OCI-LY3 (cell line): ENCODE results near the gene EPHA5.

Source experiments
- H2AFZ ChIP-seq: fragments of 200-600, 300-600 bp; shearing (Covaris generic); 2 replicates; pipeline ENCODE4 v1.6.0; 2014; ENCODE audit warnings: antibody characterized with exemption, low read depth, low read length
- H3K27ac ChIP-seq: fragments of 200-600, 300-600 bp; sonication (generic); 2 replicates; pipeline ENCODE4 v1.5.1; 2014; ENCODE audit warnings: mild to moderate bottlenecking, low read length, moderate library complexity, mixed read lengths
- H3K27me3 ChIP-seq: fragments of 200-600, 300-600 bp; sonication (generic); 2 replicates; pipeline ENCODE4 v1.6.1; 2014; ENCODE audit warnings: low read depth, low read length, mixed read lengths
- H3K36me3 ChIP-seq: fragments of 200-600, 300-600 bp; sonication (generic); replicated peaks from 2 replicates; pipeline ENCODE3; 2014; ENCODE audit warnings: low read depth, low read length, mixed read lengths
- H3K4me1 ChIP-seq: fragments of 300-600, 200-600 bp; sonication (generic); 2 replicates; pipeline ENCODE4 v1.6.1; 2014; ENCODE audit warnings: low read length, mixed read lengths
- H3K4me2 ChIP-seq: fragments of 200-600, 300-600 bp; sonication (generic); 2 replicates; pipeline ENCODE4 v1.6.1; 2014; ENCODE audit warnings: low read length, mixed read lengths
- H3K4me3 ChIP-seq: fragments of 300-600, 200-600 bp; sonication (generic); 2 replicates; pipeline ENCODE4 v1.5.1; 2014; ENCODE audit warnings: antibody characterized with exemption, mild to moderate bottlenecking, low read length, moderate library complexity
- H3K79me2 ChIP-seq: fragments of 300-600, 200-600 bp; shearing (Covaris generic); 2 replicates; pipeline ENCODE4 v1.6.1; 2014; ENCODE audit warnings: mild to moderate bottlenecking, low read length, mixed read lengths
- H3K9ac ChIP-seq: fragments of 300-600, 200-600 bp; shearing (Covaris generic); 2 replicates; pipeline ENCODE4 v1.6.0; 2014; ENCODE audit warnings: mild to moderate bottlenecking, low read length, moderate library complexity
- H3K9me3 ChIP-seq: fragments of 200-600, 300-600 bp; shearing (Covaris generic); 2 replicates; pipeline ENCODE4 v1.6.1; 2014; ENCODE audit warnings: low read length, mixed read lengths; ENCODE audit not compliant: insufficient read depth
- H4K20me1 ChIP-seq: fragments of 200-600, 300-600 bp; sonication (generic); 2 replicates; pipeline ENCODE4 v1.6.1; 2016; ENCODE audit warnings: low read length, mixed read lengths; ENCODE audit not compliant: insufficient read depth
- EZH2phosphoT487 ChIP-seq: fragments of 200-600 bp; shearing (Covaris generic); IDR thresholded peaks from 2 replicates; pipeline ENCODE4 v1.6.1; 2018; ENCODE audit warnings: antibody characterized with exemption, mixed run types, low read depth
- TF ChIP-seq, protein P1 (sequence below): fragments of 200-600, 300-600 bp; sonication (generic); IDR thresholded peaks from 2 replicates; pipeline ENCODE4 v1.5.1; 2014; ENCODE audit warnings: antibody characterized with exemption, low read length, low read depth

The EPHA5 gene

GRCh38 chr4:65515646-65516045, 154.6 kb downstream of the EPHA5 start:
- H3K4me3 ChIP-seq = no peak overlapping the region
- H3K4me2 ChIP-seq = no peak overlapping the region
- TF ChIP-seq, protein P1, sequence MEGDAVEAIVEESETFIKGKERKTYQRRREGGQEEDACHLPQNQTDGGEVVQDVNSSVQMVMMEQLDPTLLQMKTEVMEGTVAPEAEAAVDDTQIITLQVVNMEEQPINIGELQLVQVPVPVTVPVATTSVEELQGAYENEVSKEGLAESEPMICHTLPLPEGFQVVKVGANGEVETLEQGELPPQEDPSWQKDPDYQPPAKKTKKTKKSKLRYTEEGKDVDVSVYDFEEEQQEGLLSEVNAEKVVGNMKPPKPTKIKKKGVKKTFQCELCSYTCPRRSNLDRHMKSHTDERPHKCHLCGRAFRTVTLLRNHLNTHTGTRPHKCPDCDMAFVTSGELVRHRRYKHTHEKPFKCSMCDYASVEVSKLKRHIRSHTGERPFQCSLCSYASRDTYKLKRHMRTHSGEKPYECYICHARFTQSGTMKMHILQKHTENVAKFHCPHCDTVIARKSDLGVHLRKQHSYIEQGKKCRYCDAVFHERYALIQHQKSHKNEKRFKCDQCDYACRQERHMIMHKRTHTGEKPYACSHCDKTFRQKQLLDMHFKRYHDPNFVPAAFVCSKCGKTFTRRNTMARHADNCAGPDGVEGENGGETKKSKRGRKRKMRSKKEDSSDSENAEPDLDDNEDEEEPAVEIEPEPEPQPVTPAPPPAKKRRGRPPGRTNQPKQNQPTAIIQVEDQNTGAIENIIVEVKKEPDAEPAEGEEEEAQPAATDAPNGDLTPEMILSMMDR = no peak
- no peak for TF ChIP-seq EZH2phosphoT487
- H3K4me1 ChIP-seq = no peaks in the 10 kb centered on the region
- no peaks in the 10 kb centered on the region for H3K79me2 ChIP-seq
- no peak overlapping the region for H3K27ac ChIP-seq
- no peak overlapping the region for H2AFZ ChIP-seq
- no peaks in the 10 kb centered on the region for H4K20me1 ChIP-seq
- no peaks in the 10 kb centered on the region for H3K9me3 ChIP-seq
- H3K9ac ChIP-seq = no peak overlapping the region
- no peaks in the 10 kb centered on the region for H3K27me3 ChIP-seq
- H3K36me3 ChIP-seq = no peaks in the 10 kb centered on the region

DNA sequence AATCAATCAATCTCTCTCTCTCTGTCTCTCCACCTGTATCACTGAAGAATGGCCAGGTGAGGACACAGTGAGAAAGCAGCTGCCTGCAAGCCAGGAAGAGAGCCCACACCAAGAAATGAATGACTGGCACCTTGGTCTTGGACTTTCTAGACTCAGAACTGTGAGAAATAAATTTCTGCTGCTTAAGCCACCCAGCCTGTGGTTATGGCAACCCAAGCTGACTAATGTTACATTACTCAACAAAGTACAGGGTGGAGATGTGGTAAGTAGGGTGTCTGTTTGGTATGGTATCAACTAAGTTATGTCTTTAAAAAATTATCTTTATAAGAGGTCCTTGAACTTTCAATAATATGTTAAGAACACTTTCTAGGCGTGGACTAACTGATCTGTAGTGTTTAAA, 159.3 kb downstream of the EPHA5 start:
- H3K27me3 ChIP-seq = no peaks in the 10 kb centered on the region
- H2AFZ ChIP-seq = no peak overlapping the region
- no peak overlapping the region for H3K4me3 ChIP-seq
- H3K27ac ChIP-seq = no peak overlapping the region
- H3K9ac ChIP-seq = no peak overlapping the region
- H3K9me3 ChIP-seq = no peaks in the 10 kb centered on the region
- no peak overlapping the region for H3K4me2 ChIP-seq
- H3K79me2 ChIP-seq = no peaks in the 10 kb centered on the region
- TF ChIP-seq EZH2phosphoT487 = no peak
- TF ChIP-seq, protein P1 = no peak
- H3K4me1 ChIP-seq = no peaks in the 10 kb centered on the region
- H4K20me1 ChIP-seq = no peaks in the 10 kb centered on the region
- no peaks in the 10 kb centered on the region for H3K36me3 ChIP-seq

DNA sequence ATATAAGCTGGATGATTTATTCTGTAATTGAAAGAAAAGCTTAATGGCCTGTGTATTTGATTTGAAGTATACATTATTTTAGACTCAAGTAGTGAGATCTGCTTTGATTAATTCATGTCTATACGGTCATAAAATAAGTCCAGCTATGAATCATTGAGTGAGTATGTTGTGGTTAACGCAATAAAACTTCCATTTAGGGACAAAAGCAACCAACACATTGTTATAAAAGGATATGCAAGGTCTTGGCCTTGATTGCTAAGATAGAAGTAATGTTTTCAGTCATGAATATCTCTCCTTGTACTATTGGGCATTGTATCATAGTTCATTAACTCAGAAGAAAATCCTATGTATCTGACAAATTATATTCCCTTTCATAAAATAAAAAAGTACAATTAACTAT, 162.1 kb downstream of the EPHA5 start:
- TF ChIP-seq, protein P1 = no peak
- no peak for TF ChIP-seq EZH2phosphoT487

GRCh38 chr4:65502131-65502701, 168.1 kb downstream of the EPHA5 start:
- Histone ChIP-seq H3K79me2 (no peaks in the 10 kb centered on the region), H3K36me3 (no peaks in the 10 kb centered on the region), H3K4me2 (no peak overlapping the region), H3K27me3 (no peaks in the 10 kb centered on the region), H4K20me1 (no peaks in the 10 kb centered on the region), H3K9ac (no peak overlapping the region), H3K4me3 (no peak overlapping the region), H3K27ac (no peak overlapping the region), H3K4me1 (no peaks in the 10 kb centered on the region), H3K9me3 (no peaks in the 10 kb centered on the region), H2AFZ (no peak overlapping the region)
- TF ChIP-seq, protein P1 = no peak
- no peak for TF ChIP-seq EZH2phosphoT487

More for the DNA sequence above, 162.1 kb downstream of the EPHA5 start:
- Histone ChIP-seq H3K4me2 (no peak overlapping the region), H3K4me1 (no peaks in the 10 kb centered on the region), H3K79me2 (no peaks in the 10 kb centered on the region), H3K36me3 (no peaks in the 10 kb centered on the region), H3K9me3 (no peaks in the 10 kb centered on the region), H2AFZ (no peak overlapping the region), H3K27ac (no peak overlapping the region), H3K9ac (no peak overlapping the region), H3K4me3 (no peak overlapping the region), H4K20me1 (no peaks in the 10 kb centered on the region), H3K27me3 (no peaks in the 10 kb centered on the region)
